ENCODE results near the gene NKPD1.

- TF ChIP-seq CTCF (IDR thresholded peaks at IDR 0.05; ENCODE audit: low read depth, low read length), result no peak
- TF ChIP-seq POLR2A (IDR thresholded peaks at IDR 0.05; ENCODE audit: extremely low read depth, insufficient read length), result no peak
- no peak for TF ChIP-seq MAX (IDR thresholded peaks at IDR 0.05; ENCODE audit: low read depth, low read length)
Measured at GRCh38 chr19:45156751-45157150, 4.0 kb downstream of the NKPD1 start.

All from NB4 (cell line).